Loucy (cell line): ENCODE data around the gene GNL3.
A peak's percentile ranks its signal among the peaks of the same experiment; 100 is the strongest.

Experiments
- H2AFZ ChIP-seq: fragments of 200-600 bp; sonication (generic); 2 replicates; pipeline ENCODE4 v1.6.0; 2016; ENCODE audit warnings: antibody characterized with exemption, mild to moderate bottlenecking, low read length, moderate library complexity
- H3F3A ChIP-seq: fragments of 200-600 bp; 2 replicates; pipeline ENCODE4 v1.6.0; 2016; ENCODE audit warnings: antibody characterized with exemption, low read depth, mild to moderate bottlenecking
- H3K27me3 ChIP-seq: fragments of 200-600 bp; sonication (generic); 2 replicates; pipeline ENCODE4 v1.6.1; 2014; ENCODE audit warnings: low read length, mild to moderate bottlenecking; ENCODE audit not compliant: insufficient read depth, poor library complexity, severe bottlenecking
- H3K36me3 ChIP-seq: fragments of 200-600 bp; sonication (generic); 2 replicates; pipeline ENCODE4 v1.6.1; 2016; ENCODE audit warnings: low read length; ENCODE audit not compliant: insufficient read depth
- H3K4me1 ChIP-seq: fragments of 200-600 bp; sonication (generic); 2 replicates; pipeline ENCODE4 v1.5.1; 2014; ENCODE audit warnings: low read length, mild to moderate bottlenecking; ENCODE audit not compliant: insufficient read depth, poor library complexity, severe bottlenecking
- H3K4me2 ChIP-seq: fragments of 200-600 bp; sonication (generic); 2 replicates; pipeline ENCODE4 v1.6.0; 2014; ENCODE audit warnings: antibody characterized with exemption, low read length, low read depth, mild to moderate bottlenecking; ENCODE audit not compliant: poor library complexity, severe bottlenecking
- H3K4me3 ChIP-seq: fragments of 200-600 bp; sonication (generic); 2 replicates; pipeline ENCODE4 v1.5.1; 2014; ENCODE audit warnings: low read length, mild to moderate bottlenecking, mixed read lengths; ENCODE audit not compliant: poor library complexity, severe bottlenecking
- H3K79me2 ChIP-seq: fragments of 200-600 bp; sonication (generic); 2 replicates; pipeline ENCODE4 v1.6.1; 2014; ENCODE audit warnings: low read length; ENCODE audit not compliant: insufficient read depth
- H3K9ac ChIP-seq: fragments of 200-600 bp; sonication (generic); 2 replicates; pipeline ENCODE4 v1.6.0; 2014; ENCODE audit warnings: mild to moderate bottlenecking, low read depth, low read length, moderate library complexity; ENCODE audit not compliant: poor library complexity, severe bottlenecking
- H3K9me2 ChIP-seq: fragments of 200-600 bp; sonication (generic); replicated peaks from 2 replicates; pipeline ENCODE4 v1.6.1; 2016; ENCODE audit warnings: low read depth, low read length, mixed read lengths
- H3K9me3 ChIP-seq: fragments of 200-600 bp; sonication (generic); 2 replicates; pipeline ENCODE4 v1.6.1; 2014; ENCODE audit warnings: mild to moderate bottlenecking, antibody characterized with exemption, low read length, low read depth; ENCODE audit not compliant: insufficient read depth
- H4K20me1 ChIP-seq: fragments of 200-600 bp; sonication (generic); 2 replicates; pipeline ENCODE4 v1.6.0; 2014; ENCODE audit warnings: antibody characterized with exemption, low read length, mild to moderate bottlenecking; ENCODE audit not compliant: insufficient read depth, poor library complexity, severe bottlenecking
- EZH2phosphoT487 ChIP-seq: fragments of 200-600 bp; IDR thresholded peaks from 2 replicates; pipeline ENCODE4 v1.6.1; 2018; ENCODE audit warnings: antibody characterized with exemption, mild to moderate bottlenecking, moderate library complexity, borderline replicate concordance
- TF ChIP-seq, protein P1 (sequence below): fragments of 200-600 bp; sonication (generic); conservative IDR thresholded peaks from 2 replicates; pipeline ENCODE4 v1.5.1; 2014; ENCODE audit warnings: mild to moderate bottlenecking, antibody characterized with exemption, low read length

The GNL3 gene

DNA sequence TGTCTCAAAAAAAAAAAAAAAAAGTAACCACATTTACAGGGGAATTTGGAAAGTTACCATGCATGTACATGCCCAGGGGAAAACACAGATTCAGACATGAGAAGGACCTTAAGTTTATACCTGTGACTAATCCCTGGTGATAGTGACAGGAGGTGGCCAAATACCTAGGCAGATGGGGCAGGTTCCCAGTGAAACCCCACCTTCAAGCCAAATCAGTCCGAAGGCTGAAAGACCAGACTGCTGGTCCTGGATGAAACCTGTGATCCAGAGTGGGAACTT lies 35.8 kb downstream of the GNL3 start:
- H3K27me3 ChIP-seq = no peaks in the 10 kb centered on the region
- H2AFZ ChIP-seq = no peak overlapping the region
- no peaks in the 10 kb centered on the region for H3K79me2 ChIP-seq
- H3K36me3 ChIP-seq = no peaks in the 10 kb centered on the region
- H3K4me1 ChIP-seq = peaks cover 23% of the 10 kb centered on the region
- H3K9ac ChIP-seq = peak overlapping the region; percentile 29
- peaks cover 8% of the 10 kb centered on the region for H3F3A ChIP-seq
- H3K4me2 ChIP-seq = peak overlapping the region; percentile 59
- no peaks in the 10 kb centered on the region for H4K20me1 ChIP-seq
- peak overlapping the region; percentile 17 for H3K4me3 ChIP-seq
- no peak for TF ChIP-seq EZH2phosphoT487
- TF ChIP-seq, protein P1, sequence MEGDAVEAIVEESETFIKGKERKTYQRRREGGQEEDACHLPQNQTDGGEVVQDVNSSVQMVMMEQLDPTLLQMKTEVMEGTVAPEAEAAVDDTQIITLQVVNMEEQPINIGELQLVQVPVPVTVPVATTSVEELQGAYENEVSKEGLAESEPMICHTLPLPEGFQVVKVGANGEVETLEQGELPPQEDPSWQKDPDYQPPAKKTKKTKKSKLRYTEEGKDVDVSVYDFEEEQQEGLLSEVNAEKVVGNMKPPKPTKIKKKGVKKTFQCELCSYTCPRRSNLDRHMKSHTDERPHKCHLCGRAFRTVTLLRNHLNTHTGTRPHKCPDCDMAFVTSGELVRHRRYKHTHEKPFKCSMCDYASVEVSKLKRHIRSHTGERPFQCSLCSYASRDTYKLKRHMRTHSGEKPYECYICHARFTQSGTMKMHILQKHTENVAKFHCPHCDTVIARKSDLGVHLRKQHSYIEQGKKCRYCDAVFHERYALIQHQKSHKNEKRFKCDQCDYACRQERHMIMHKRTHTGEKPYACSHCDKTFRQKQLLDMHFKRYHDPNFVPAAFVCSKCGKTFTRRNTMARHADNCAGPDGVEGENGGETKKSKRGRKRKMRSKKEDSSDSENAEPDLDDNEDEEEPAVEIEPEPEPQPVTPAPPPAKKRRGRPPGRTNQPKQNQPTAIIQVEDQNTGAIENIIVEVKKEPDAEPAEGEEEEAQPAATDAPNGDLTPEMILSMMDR = no peak
- H3K9me2 ChIP-seq = no peaks in the 10 kb centered on the region
- no peaks in the 10 kb centered on the region; the same call in 1 of the 2 replicates for H3K9me3 ChIP-seq

DNA sequence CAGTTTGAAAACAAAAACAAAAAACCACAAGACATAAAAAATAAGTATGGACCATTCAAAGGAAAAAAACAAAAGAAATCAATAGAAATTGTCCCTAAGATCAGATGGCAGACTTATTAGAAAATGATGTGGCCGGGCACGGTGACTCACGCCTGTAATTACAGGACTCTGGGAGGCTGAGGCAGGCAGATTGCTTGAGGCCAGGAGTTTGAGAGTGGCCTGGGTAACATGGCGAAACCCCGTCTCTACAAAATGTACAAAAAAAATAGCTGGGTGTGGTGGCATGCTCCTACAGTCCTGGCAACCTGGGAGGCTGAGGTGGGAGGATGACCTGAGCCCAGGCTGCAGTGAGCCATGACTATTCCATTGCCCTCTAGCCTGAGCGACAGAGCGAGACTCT lies 36.7 kb downstream of the GNL3 start:
- Histone ChIP-seq H3K9me3 (no peaks in the 10 kb centered on the region; the same call in 1 of the 2 replicates), H3F3A (peaks cover 8% of the 10 kb centered on the region), H3K4me2 (no peak overlapping the region), H2AFZ (no peak overlapping the region), H4K20me1 (no peaks in the 10 kb centered on the region), H3K79me2 (no peaks in the 10 kb centered on the region), H3K27me3 (no peaks in the 10 kb centered on the region), H3K4me3 (no peak overlapping the region), H3K9ac (no peak overlapping the region), H3K4me1 (peaks cover 23% of the 10 kb centered on the region), H3K9me2 (no peaks in the 10 kb centered on the region), H3K36me3 (no peaks in the 10 kb centered on the region)
- TF ChIP-seq, protein P1 = no peak
- TF ChIP-seq EZH2phosphoT487 = no peak

DNA sequence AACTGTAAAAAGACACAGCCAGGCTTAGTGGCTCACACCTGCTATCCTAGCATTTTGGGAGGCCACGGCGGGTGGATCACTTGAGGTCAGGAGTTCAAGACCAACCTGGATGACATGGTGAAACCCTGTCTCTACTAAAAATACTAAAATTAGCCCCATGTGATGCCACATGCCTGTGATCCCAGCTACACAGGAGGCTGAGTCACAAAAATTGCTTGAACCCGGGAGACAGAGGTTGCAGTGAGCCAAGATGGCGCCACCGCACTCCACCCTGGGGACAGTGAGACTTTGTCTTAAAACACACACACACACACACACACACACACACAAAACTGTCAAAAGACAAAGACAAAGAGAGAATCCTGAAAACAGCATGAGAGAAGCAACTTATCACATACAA lies 38.1 kb downstream of the GNL3 start:
- no peaks in the 10 kb centered on the region for H3K9me2 ChIP-seq
- H3K36me3 ChIP-seq = no peaks in the 10 kb centered on the region
- H2AFZ ChIP-seq = no peak overlapping the region
- peaks cover 23% of the 10 kb centered on the region for H3K4me1 ChIP-seq
- peaks cover 8% of the 10 kb centered on the region for H3F3A ChIP-seq
- no peak overlapping the region for H3K4me2 ChIP-seq
- H3K27me3 ChIP-seq = no peaks in the 10 kb centered on the region
- TF ChIP-seq, protein P1 = no peak
- no peak for TF ChIP-seq EZH2phosphoT487
- H3K4me3 ChIP-seq = no peak overlapping the region
- H3K9me3 ChIP-seq = peaks cover 6% of the 10 kb centered on the region; the same call in 1 of the 2 replicates
- H4K20me1 ChIP-seq = no peaks in the 10 kb centered on the region
- no peak overlapping the region for H3K9ac ChIP-seq
- no peaks in the 10 kb centered on the region for H3K79me2 ChIP-seq
